Duodenal mucosa (tissue), 2 donors: ENCODE data around the gene NETO1.

ENCODE experiments used
- H3K27ac ChIP-seq: one replicate; pipeline ENCODE4 v1.7.0; 2013; ENCODE audit warnings: low read depth, low read length
- H3K27me3 ChIP-seq, 2 donors: one replicate each; pipeline ENCODE4 v1.7.0; 2013; ENCODE audit warnings: low read length in 2 of 2, control low read depth in 1 of 2; ENCODE audit not compliant: insufficient read depth in 2 of 2, control insufficient read depth in 1 of 2
- H3K36me3 ChIP-seq, 2 donors: one replicate each; pipeline ENCODE4 v1.7.0; 2013; ENCODE audit warnings: low read length in 2 of 2, control low read depth in 1 of 2; ENCODE audit not compliant: insufficient read depth in 2 of 2, control insufficient read depth in 1 of 2
- H3K4me1 ChIP-seq, 2 donors: one replicate each; pipeline ENCODE4 v1.7.0; 2013; ENCODE audit warnings: low read length in 2 of 2, control low read depth in 1 of 2; ENCODE audit not compliant: insufficient read depth in 2 of 2, control insufficient read depth in 1 of 2
- H3K4me3 ChIP-seq, 2 donors: one replicate each; pipeline ENCODE4 v1.7.0; 2013; ENCODE audit warnings: low read length in 2 of 2, low read depth in 1 of 2
- H3K9ac ChIP-seq, 2 donors: one replicate each; pipeline ENCODE4 v1.7.0; 2013; ENCODE audit warnings: low read length in 2 of 2, low read depth in 1 of 2
- H3K9me3 ChIP-seq, 2 donors: one replicate each; pipeline ENCODE4 v1.7.0; 2013; ENCODE audit warnings: low read length in 2 of 2, control low read depth in 1 of 2; ENCODE audit not compliant: control insufficient read depth in 1 of 2

NETO1 gene

GRCh38 chr18:72697706-72698105, 170.1 kb downstream of the NETO1 start:
- Histone ChIP-seq H3K27me3 (no peaks in the 10 kb centered on the region), H3K9ac (no peak overlapping the region), H3K36me3 (no peaks in the 10 kb centered on the region), H3K9me3 (no peaks in the 10 kb centered on the region), H3K4me1 (no peaks in the 10 kb centered on the region), H3K27ac (no peak overlapping the region), H3K4me3 (no peak overlapping the region)

- H3K27me3 ChIP-seq, result no peaks in the 10 kb centered on the region
- no peaks in the 10 kb centered on the region for H3K36me3 ChIP-seq
- H3K9ac ChIP-seq, result no peak overlapping the region
- H3K9me3 ChIP-seq, result no peaks in the 10 kb centered on the region
- H3K4me3 ChIP-seq, result no peak overlapping the region
- no peaks in the 10 kb centered on the region for H3K4me1 ChIP-seq
- H3K27ac ChIP-seq, result no peak overlapping the region
Measured at GRCh38 chr18:72692595-72692994, 175.2 kb downstream of the NETO1 start.
